NCI-H69 (cell line): ENCODE data around the gene TTC28.

ENCODE experiments used
- DNase-seq: peaks from one replicate; lab custom pipeline; 2025; lab: John Stamatoyannopoulos, UW

Gene TTC28

GRCh38 chr22:28351476-28351875 is 328.2 kb downstream of the TTC28 start:
- peak; percentile 57 for DNase-seq

DNA sequence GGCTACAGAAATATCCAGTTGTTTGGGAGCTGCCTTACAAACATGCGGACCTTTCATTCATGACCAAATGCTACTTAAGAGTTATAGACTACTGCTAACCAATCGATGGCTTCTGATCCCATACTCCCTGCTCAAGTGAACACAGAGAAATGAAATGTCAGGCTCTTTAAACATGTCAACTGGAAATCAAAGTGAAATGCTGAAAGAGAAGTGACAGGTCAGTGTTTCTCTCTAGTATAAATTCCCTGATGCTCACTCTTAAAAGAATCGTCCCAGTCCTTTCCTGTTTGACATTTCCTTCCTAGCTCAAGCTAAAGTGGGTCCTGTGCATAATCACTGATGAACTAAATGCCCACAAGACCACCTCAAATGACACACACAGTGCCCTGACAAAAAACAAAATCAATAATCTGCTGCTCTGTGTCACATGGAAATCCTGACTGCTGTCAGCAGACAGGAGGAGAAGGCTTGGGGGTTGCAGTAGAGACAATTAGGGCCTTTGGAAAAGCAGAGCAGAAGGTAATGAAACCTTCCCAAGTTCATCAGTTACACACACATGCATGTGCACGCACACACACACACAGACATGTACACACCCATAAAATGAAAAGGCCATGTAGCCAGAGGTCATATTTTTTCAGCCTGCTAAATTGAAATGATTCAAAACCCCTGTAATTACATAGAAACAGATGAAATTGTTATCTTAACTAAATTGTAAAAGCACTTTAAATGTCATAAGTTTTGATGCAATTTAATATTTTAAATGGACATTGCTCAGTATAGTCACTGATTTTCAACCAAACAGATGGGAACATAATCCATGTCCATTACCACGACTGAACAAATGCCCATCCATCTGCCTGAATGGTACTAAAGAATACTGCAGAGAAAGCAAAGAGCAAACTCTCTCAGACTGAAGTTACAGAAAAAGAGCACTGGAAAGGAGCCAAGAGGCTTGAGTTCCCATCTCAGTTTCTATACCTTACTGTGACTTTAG is 330.7 kb downstream of the TTC28 start:
- peak; percentile 91 for DNase-seq

DNA sequence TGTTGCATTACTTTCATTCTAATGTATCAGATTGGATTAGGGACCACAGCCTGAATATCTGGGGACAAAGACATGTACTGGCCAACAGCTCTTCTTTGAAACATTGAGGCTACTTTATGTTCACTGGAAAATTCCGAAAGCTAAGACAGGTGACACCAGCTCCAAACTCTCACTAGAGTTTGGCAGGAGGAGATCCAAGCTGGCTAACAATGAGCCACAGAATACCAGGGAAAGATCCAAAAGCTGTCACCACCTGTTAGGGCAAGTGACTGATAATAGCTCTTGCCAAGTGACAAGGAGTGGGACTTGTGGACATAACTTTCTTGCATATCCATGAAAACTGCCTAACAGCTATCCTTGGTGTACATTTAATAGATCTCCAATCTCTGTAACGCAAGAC is 333.3 kb downstream of the TTC28 start:
- DNase-seq, result no peak

GRCh38 chr22:28344918-28345703 is 334.5 kb downstream of the TTC28 start:
- no peak for DNase-seq

DNA sequence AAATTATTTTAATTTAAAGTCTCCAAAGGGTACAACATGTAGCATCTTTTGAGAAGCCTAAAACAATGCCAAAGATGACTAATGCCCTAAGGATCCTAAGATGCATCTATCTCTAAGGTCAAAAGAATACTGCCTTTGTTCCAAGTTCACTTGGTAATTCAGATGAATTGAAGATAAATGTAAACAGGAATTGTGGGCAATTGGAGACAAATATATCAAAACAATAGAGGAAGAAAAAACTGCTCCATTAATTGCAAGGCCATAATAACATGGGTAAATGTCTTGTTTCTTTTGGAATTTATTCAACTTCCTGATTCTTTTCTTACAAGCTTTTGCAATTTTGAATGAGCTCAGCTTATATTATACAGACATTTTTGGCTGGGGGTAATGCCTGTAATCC is 338.6 kb downstream of the TTC28 start:
- DNase-seq, result peak; percentile 49

GRCh38 chr22:28333088-28333487 is 346.6 kb downstream of the TTC28 start:
- DNase-seq, result peak; percentile 46

GRCh38 chr22:28332410-28332809 is 347.2 kb downstream of the TTC28 start:
- DNase-seq, result peak; percentile 37

GRCh38 chr22:28331695-28332094 is 347.9 kb downstream of the TTC28 start:
- no peak for DNase-seq

- peak; percentile 15 for DNase-seq
These were observed 350.2 kb downstream of the TTC28 start for GRCh38 chr22:28329186-28330073.

GRCh38 chr22:28328756-28329155 is 350.9 kb downstream of the TTC28 start:
- no peak for DNase-seq

GRCh38 chr22:28316014-28316413 is 363.6 kb downstream of the TTC28 start:
- DNase-seq, result no peak

DNA sequence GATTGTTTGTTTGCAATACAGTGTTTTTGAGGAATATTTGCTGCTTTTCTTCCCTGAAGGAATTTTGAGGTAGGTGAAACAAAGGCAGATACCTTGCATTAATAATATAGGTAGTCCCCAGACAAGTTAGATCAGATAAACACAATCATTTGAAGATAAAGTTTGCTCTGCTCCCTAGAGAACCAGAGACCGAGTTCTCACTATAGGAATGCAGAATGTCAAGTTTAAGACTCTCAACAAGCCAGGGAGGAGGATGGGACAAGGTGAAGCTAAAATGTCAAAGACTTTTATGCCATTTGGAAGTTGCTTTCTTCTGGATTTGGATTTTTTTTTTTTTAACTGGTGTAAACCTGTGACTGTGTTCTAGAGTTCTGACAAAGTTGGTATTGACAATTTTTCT is 364.7 kb downstream of the TTC28 start:
- no peak for DNase-seq

DNA sequence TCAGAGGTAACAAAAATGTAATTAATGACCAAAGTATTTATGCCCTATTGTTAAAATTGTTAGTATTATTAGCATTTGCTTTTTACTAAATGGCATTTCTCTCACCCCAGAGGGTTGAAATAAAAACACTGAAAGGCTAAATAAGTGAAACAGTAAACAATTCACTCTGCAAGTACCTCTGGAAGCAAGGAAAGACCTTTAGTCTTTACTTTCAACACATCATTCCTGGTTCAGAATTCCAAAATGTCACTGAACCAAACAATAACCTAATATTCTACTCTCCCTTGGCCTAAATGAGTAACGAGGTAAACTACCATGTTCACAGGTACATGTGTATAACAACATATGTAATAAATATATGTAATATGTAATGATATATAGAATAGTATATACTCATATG is 369.3 kb downstream of the TTC28 start:
- DNase-seq, result no peak

DNA sequence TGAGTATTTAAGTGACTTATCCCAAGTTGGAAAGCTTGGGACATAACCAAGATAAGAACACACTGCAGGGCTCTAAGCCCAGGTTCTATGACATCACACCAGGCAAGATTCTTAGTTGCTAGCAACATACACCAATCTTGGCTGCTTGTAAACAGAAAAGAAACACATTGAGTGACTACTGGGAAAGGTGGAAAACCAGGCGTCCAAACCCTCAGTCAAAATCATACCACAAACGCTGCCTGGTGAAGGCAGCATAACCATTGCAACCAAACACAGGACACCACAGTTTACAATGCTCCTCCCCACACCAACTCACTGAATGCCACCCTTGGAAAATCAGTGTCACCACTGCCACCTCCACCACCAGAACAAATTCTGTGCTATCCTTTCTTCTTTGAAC is 379.9 kb downstream of the TTC28 start:
- no peak for DNase-seq

DNA sequence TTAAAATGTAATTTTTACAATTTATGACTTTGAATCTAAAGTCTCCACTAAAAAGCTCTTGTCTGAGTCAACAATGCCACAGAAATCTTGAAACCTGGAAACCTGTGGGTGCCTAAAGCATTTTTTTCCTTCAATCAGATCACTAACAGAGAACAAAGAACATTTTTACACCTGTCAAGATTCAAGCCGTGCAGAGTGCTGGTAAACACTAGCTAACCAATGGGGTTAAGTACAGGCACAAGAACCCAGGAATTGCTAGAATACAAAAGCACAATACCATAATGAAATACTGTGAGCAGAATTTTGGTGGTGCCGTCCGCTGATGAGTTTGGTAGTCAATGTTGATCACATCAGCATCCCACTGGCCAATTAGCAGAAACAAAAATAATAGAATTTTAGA is 380.3 kb downstream of the TTC28 start:
- DNase-seq, result peak; percentile 67

- DNase-seq, result no peak
These were observed 382.1 kb downstream of the TTC28 start for GRCh38 chr22:28297504-28297903.

- DNase-seq, result no peak
These were observed 383.2 kb downstream of the TTC28 start for GRCh38 chr22:28296452-28296851.

DNA sequence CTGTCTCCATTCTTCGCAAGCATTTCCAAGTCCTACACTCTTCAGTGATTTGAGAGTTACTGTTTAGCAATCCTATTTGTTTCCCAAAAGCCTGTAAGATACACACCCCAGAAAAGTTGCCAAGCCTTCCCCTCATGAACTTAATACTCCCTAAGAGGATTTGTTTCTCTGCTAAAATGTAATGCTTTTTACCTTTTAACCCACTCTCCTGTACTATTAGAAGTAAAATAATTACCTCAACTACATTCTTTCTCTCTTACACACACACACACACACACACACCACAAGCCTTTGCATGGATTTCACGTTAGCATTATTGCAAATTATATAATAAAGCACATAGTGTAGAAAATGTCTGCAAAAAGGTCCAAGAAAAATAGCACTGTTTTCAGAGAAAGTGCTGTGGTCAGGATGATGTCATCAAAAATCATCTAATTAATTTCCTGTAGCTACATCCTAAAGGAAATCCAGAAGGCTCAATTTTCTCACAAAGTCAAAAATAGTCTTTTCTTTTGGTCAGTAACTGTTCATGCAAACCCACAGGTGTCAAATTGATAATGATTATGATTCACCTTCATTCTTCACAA is 396.5 kb downstream of the TTC28 start:
- DNase-seq, result no peak

DNA sequence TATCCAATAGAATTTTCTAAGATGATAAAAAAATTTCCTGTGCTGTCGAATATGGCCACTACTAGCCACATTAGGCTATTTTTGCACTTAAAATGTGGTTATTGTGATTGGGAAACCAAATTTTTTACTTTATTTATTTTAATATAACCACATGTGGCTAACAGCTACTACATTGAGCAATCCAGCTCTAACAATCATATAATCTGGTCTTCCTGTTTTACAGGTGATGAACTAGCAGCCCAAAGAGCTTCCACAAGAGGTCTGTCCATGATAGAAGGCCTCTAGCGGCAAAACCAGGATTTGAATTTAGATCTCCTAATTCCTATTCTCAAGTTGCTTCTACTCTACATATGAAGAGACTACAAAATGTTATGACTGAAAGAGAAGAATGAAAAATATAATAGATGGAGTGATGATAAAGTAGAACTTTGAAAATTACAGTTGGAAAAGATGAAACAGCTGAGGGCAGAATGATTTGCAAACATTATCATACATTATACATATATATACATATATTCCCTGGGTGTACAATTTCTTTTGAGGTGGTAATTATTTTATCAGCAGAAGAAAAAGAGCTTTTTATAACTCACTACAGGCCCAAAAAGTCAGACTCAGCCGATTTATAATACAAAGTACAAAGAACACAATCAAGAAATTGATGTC is 397.1 kb downstream of the TTC28 start:
- no peak for DNase-seq

GRCh38 chr22:28279888-28280287 is 399.8 kb downstream of the TTC28 start:
- no peak for DNase-seq

DNA sequence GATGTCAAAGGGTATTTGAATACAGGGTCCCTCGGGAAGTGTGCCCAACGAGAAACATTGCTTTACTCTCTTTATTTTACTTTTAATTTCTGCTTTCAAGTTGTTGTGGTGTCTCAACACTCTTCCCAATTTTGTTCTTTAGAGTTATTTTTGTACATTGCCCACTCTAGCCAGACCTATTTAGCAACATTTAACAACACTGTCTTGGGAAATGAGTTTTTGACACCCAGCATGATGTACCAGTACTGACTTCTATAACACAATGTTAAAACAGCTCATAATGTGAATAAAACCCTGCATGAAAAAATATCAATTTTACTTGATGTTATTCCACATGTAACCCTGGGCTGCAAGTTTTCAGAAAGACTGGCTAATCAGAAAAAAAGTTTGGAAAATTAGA is 410.4 kb downstream of the TTC28 start:
- no peak for DNase-seq
